Measurements from ENCODE around the gene NPBWR2. TPM values are rescaled to one million over a fixed set of nuclear protein-coding genes. Genes with fewer than 3 reads are reported as not detected.

NPBWR2 gene
- total and polyA plus RNA-seq, 4 donors: not detected

- 63% methylated on average over 15 of the region's 19 CpGs for WGBS (ENCODE audit: insufficient coverage)
- Histone ChIP-seq H3K9me3 (ENCODE audit: control insufficient read depth, insufficient read depth, low read length) (no peaks in the 10 kb centered on the region), H3K4me1 (ENCODE audit: control insufficient read depth, insufficient read depth, low read length) (peaks cover 55% of the 10 kb centered on the region), H3K27ac (ENCODE audit: low read depth, low read length) (no peak overlapping the region), H3K4me3 (ENCODE audit: low read depth, low read length) (no peak overlapping the region), H3K27me3 (ENCODE audit: control insufficient read depth, insufficient read depth, low read length) (no peaks in the 10 kb centered on the region), H3K36me3 (ENCODE audit: control insufficient read depth, insufficient read depth, low read length) (peaks cover 3% of the 10 kb centered on the region)
- no peak for DNase-seq (ENCODE audit: low read depth in 4 of 6, low spot score in 6 of 6)
These were observed 4.7 kb upstream of the NPBWR2 start for GRCh38 chr20:64111841-64112641.

DNA sequence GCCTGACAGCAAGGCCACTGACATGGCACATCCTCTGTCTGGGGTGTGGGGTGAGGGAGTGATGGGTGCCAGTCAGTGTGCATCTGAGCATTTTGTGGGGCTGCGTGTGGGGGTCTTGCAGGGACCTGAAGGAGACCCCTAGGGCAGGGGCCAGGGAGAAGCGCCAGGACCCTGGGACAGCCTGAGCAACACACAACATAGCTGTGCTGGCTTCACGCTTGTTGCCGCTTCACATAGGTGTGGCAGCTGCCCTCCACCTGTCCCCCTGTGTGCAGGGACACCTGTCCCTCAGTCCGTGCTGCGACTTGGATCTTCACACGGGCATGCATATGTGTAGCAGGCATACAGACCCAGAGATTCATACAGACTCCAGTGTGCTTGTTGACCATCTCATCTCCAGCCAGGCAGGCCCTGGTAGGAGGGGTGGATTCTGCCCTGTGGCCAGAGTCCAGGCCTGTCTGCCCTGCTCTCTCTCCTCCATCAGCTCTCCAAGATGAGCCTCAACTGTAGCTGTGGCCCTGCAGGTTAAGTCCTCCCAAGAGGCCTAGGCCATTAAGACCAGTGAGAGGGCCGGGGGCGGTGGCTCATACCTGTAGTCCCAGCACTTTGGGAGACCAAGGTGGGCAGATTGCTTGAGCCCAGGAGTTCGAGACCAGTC, 3.2 kb upstream of the NPBWR2 start:
- DNase-seq (ENCODE audit: low read depth in 4 of 6, low spot score in 6 of 6): no peak
- 97% methylated on average over 10 of the region's 10 CpGs for WGBS (ENCODE audit: insufficient coverage)
- Histone ChIP-seq H3K9me3 (ENCODE audit: control insufficient read depth, insufficient read depth, low read length) (no peaks in the 10 kb centered on the region), H3K4me3 (ENCODE audit: low read depth, low read length) (no peak overlapping the region), H3K36me3 (ENCODE audit: control insufficient read depth, insufficient read depth, low read length) (peaks cover 3% of the 10 kb centered on the region), H3K27ac (ENCODE audit: low read depth, low read length) (no peak overlapping the region), H3K27me3 (ENCODE audit: control insufficient read depth, insufficient read depth, low read length) (no peaks in the 10 kb centered on the region), H3K4me1 (ENCODE audit: control insufficient read depth, insufficient read depth, low read length) (peaks cover 40% of the 10 kb centered on the region)

DNA sequence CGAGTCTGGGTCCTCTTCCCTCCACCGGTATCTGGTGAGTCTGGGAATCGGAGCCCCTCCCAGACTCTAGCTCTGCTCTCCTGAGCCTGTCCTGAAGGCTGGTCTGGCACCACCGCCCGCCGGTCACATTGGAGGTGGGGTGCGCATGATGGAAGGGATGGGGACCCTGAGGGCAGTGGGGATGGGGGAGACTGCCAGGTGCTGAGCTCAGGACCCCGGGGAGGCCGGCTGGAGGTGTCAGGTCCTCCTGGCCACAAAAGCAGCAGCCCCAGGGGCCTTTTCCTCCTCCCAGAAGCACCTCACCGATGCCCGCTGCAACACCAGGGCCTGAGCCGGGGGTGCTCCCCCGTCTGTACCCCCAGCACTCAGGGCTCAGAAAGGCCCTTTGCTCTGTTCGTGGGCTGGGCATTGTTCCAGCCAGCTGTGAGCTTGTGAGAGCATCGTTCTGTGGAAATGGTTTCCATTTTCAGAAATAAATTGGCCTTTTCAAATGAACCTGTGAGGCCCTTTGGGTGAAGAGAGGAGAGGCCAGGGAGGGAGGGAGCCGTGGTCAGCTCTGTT, 2.5 kb upstream of the NPBWR2 start:
- H3K27me3 ChIP-seq (ENCODE audit: control insufficient read depth, insufficient read depth, low read length): no peaks in the 10 kb centered on the region
- no peak overlapping the region for H3K4me3 ChIP-seq (ENCODE audit: low read depth, low read length)
- H3K27ac ChIP-seq (ENCODE audit: low read depth, low read length): no peak overlapping the region
- DNase-seq (ENCODE audit: low read depth in 4 of 6, low spot score in 6 of 6): peak in 1 of 6 donors; percentile 50
- peaks cover 3% of the 10 kb centered on the region for H3K36me3 ChIP-seq (ENCODE audit: control insufficient read depth, insufficient read depth, low read length)
- H3K9me3 ChIP-seq (ENCODE audit: control insufficient read depth, insufficient read depth, low read length): no peaks in the 10 kb centered on the region
- 54% methylated on average over 9 of the region's 16 CpGs for WGBS (ENCODE audit: insufficient coverage)
- peaks cover 34% of the 10 kb centered on the region for H3K4me1 ChIP-seq (ENCODE audit: control insufficient read depth, insufficient read depth, low read length)

DNA sequence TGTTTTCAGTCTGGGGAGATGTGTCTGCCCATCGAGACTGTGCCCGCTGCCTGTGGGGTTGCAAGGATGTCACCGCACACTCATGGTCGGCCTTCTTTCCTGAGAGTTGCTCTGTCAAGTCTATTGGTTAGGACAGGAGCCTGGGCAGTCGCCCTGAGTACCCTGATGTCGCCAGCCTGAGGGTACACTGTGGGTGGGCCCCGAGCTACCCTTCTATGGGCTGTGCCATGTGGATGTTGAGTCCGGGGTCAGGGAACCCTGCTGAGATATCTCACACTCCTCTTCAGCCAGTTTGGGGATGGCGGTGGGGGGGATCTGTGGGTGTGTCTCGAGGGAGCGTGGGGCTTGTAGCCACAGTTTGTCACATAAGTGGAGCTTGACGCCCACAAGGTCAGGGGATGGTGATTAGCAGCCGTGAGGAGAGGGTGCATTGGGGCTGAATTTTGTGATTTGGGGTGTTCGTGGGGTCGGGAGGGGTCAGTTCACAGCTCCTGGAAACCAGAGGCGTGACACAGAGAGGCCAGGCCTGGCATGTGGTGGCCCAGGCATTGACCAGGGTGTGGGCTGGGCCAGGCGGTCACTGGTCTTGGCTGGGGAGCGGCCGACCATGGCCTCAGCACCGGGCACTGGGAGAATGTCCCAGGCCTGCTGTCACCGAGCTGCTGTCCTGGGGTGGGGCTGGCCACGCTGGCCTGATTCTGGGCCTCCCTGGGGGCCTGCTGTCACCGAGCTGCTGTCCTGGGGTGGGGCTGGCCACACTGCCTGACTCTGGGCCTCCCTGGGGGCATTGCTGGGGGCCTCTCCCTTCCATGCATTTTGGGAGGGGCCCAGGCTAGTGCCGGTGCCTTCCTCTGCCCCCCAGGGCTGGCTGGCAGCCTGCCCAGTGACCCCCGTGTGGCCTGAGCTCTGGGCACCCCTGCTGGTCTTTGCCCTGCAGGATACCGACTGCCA, 1.6 kb upstream of the NPBWR2 start:
- peaks cover 5% of the 10 kb centered on the region for H3K36me3 ChIP-seq (ENCODE audit: control insufficient read depth, insufficient read depth, low read length)
- peaks cover 30% of the 10 kb centered on the region for H3K4me1 ChIP-seq (ENCODE audit: control insufficient read depth, insufficient read depth, low read length)
- H3K27me3 ChIP-seq (ENCODE audit: control insufficient read depth, insufficient read depth, low read length): no peaks in the 10 kb centered on the region
- H3K27ac ChIP-seq (ENCODE audit: low read depth, low read length): no peak overlapping the region
- no peak overlapping the region for H3K4me3 ChIP-seq (ENCODE audit: low read depth, low read length)
- H3K9me3 ChIP-seq (ENCODE audit: control insufficient read depth, insufficient read depth, low read length): no peaks in the 10 kb centered on the region
- 83% methylated on average over 22 of the region's 26 CpGs for WGBS (ENCODE audit: insufficient coverage)
- no peak for DNase-seq (ENCODE audit: low read depth in 4 of 6, low spot score in 6 of 6)

GRCh38 chr20:64107736-64108457, 532 bp upstream of the NPBWR2 start:
- DNase-seq (ENCODE audit: low read depth in 4 of 6, low spot score in 6 of 6): no peak
- WGBS (ENCODE audit: insufficient coverage): 72% methylated on average over 19 of the region's 19 CpGs
- Histone ChIP-seq H3K4me1 (ENCODE audit: control insufficient read depth, insufficient read depth, low read length) (peaks cover 36% of the 10 kb centered on the region), H3K9me3 (ENCODE audit: control insufficient read depth, insufficient read depth, low read length) (no peaks in the 10 kb centered on the region), H3K27ac (ENCODE audit: low read depth, low read length) (no peak overlapping the region), H3K4me3 (ENCODE audit: low read depth, low read length) (no peak overlapping the region), H3K27me3 (ENCODE audit: control insufficient read depth, insufficient read depth, low read length) (no peaks in the 10 kb centered on the region), H3K36me3 (ENCODE audit: control insufficient read depth, insufficient read depth, low read length) (peaks cover 5% of the 10 kb centered on the region)

DNA sequence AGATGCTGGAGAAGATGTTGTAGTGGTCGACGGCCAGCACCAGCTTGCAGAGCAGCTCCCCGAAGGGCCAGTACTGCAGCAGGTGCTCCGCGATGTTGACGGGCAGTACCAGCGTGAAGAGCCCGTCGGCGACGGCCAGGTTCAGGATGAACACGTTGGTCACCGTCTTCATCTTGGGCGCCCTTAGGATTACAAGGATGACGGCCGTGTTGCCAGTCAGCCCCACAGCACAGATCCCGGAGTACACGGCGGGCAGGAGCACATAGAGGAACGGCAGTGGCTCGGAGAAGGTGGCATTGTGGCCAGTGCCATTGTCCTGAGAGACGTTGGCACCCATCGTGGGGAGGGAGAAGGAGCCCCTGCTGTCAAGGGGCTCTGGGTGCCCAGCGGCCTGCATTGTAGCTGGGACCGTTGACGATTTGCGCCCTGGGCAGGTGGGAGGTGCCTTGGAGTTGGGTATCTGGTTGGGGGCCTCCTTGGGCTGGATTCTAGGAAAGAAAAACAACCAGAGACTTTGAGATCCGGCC, 867 bp downstream of the NPBWR2 start:
- H3K4me3 ChIP-seq (ENCODE audit: low read depth, low read length): no peak overlapping the region
- H3K9me3 ChIP-seq (ENCODE audit: control insufficient read depth, insufficient read depth, low read length): no peaks in the 10 kb centered on the region
- no peak for DNase-seq (ENCODE audit: low read depth in 4 of 6, low spot score in 6 of 6)
- H3K36me3 ChIP-seq (ENCODE audit: control insufficient read depth, insufficient read depth, low read length): peaks cover 8% of the 10 kb centered on the region
- peaks cover 35% of the 10 kb centered on the region for H3K4me1 ChIP-seq (ENCODE audit: control insufficient read depth, insufficient read depth, low read length)
- H3K27me3 ChIP-seq (ENCODE audit: control insufficient read depth, insufficient read depth, low read length): peaks cover 4% of the 10 kb centered on the region
- WGBS (ENCODE audit: insufficient coverage): 94% methylated on average over 28 of the region's 28 CpGs
- no peak overlapping the region for H3K27ac ChIP-seq (ENCODE audit: low read depth, low read length)

DNA sequence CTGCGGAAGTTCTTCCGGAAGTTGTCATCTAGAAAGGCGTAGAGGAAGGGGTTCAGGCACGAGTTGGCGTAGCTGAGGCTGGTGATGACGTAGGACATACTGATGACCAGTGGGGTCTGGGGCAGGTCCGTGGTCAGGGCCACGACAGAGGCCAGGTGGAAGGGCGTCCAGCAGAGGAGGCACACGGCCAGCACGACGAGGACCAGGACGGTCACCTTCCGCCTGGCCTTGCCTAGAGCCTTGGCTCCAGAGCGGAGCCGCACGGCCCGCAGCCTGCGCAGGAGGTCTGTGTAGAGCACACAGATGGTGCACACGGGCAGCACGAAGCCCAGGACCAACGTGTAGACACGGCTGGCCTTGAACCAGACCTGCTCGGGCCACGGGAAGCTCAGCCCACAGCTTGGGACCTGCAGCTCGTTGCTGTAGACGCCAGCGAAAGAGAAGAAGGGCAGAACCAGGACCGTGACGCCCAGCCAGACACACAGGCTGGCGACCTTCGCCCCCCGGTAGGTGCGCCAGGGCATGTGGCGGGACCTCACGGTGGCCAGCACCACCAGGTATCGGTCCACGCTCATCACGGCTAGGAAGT, 1.4 kb downstream of the NPBWR2 start:
- 96% methylated on average over 36 of the region's 39 CpGs for WGBS (ENCODE audit: insufficient coverage)
- H3K9me3 ChIP-seq (ENCODE audit: control insufficient read depth, insufficient read depth, low read length): no peaks in the 10 kb centered on the region
- DNase-seq (ENCODE audit: low read depth in 4 of 6, low spot score in 6 of 6): no peak
- no peak overlapping the region for H3K27ac ChIP-seq (ENCODE audit: low read depth, low read length)
- peaks cover 40% of the 10 kb centered on the region for H3K4me1 ChIP-seq (ENCODE audit: control insufficient read depth, insufficient read depth, low read length)
- peaks cover 11% of the 10 kb centered on the region for H3K36me3 ChIP-seq (ENCODE audit: control insufficient read depth, insufficient read depth, low read length)
- peaks cover 9% of the 10 kb centered on the region for H3K27me3 ChIP-seq (ENCODE audit: control insufficient read depth, insufficient read depth, low read length)
- H3K4me3 ChIP-seq (ENCODE audit: low read depth, low read length): no peak overlapping the region

DNA sequence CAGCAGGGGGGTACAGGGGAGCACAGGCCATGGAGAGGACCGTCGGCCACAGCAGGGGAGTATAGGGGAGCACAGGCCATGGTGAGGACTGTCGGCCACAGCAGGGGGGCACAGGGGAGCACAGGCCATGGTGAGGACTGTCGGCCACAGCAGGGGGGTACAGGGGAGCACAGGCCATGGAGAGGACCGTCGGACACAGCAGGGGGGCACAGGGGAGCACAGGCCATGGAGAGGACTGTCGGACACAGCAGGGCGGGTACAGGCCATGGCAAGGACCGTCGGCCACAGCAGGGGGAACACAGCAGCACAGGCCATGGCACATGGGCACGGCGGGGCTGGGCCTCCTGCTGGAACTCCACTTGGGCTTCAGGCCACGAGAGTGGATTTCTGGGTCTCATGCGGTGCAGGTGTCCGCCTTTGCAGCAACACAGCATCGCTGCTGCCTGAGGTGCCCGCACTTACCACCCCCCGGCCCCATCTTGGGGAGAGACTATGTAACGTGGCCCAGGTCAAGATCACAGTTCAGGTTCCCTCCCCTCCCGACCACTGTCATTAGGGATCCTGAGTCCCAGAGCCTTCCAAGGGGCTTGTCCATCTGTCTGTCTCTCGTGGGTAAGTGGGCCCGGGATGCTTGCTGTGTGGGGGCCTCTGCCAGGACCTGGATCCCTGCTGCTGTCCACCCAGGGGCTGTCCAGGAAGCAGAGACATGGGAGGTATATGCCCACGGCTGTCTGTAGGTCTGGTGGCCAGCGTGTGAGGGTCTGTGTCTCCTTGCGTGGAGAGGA, 2.5 kb downstream of the NPBWR2 start:
- DNase-seq (ENCODE audit: low read depth in 4 of 6, low spot score in 6 of 6): no peak
- Histone ChIP-seq H3K36me3 (ENCODE audit: control insufficient read depth, insufficient read depth, low read length) (peaks cover 18% of the 10 kb centered on the region), H3K9me3 (ENCODE audit: control insufficient read depth, insufficient read depth, low read length) (no peaks in the 10 kb centered on the region), H3K27me3 (ENCODE audit: control insufficient read depth, insufficient read depth, low read length) (peaks cover 10% of the 10 kb centered on the region), H3K4me3 (ENCODE audit: low read depth, low read length) (no peak overlapping the region), H3K4me1 (ENCODE audit: control insufficient read depth, insufficient read depth, low read length) (peaks cover 37% of the 10 kb centered on the region), H3K27ac (ENCODE audit: low read depth, low read length) (no peak overlapping the region)
- 83% methylated on average over 22 of the region's 25 CpGs for WGBS (ENCODE audit: insufficient coverage)
